HepG2 (cell line): ENCODE results near the gene STOML1. TPM values are rescaled to one million over a fixed set of nuclear protein-coding genes. Genes with fewer than 3 reads are reported as not detected.

ENCODE experiments used
- ISL2 ChIP-seq: sonication (generic); formaldehyde crosslinking; IDR thresholded peaks from 2 replicates; pipeline ENCODE4 v1.5.0; 2020; ENCODE audit warnings: missing genetic modification reagents
- NFE2L1 ChIP-seq: sonication (generic); formaldehyde crosslinking; IDR thresholded peaks from 2 replicates; pipeline ENCODE4 v1.4.0; 2020; ENCODE audit warnings: missing genetic modification reagents, mild to moderate bottlenecking, borderline replicate concordance
- SMAD1 ChIP-seq: sonication (generic); formaldehyde crosslinking; IDR thresholded peaks from 2 replicates; pipeline ENCODE4 v1.4.0; 2020; ENCODE audit warnings: missing genetic modification reagents, low read depth, mild to moderate bottlenecking, borderline replicate concordance
- SNAPC4 ChIP-seq: sonication (generic); formaldehyde crosslinking; IDR thresholded peaks from 2 replicates; pipeline ENCODE4 v1.4.0; 2020; ENCODE audit warnings: mild to moderate bottlenecking, missing genetic modification reagents
- SP4 ChIP-seq: sonication (generic); formaldehyde crosslinking; IDR thresholded peaks from 2 replicates; pipeline ENCODE4 v1.8.1; 2023; ENCODE audit warnings: mild to moderate bottlenecking, missing genetic modification reagents
- STAG1 ChIP-seq: sonication (generic); formaldehyde crosslinking; IDR thresholded peaks from 2 replicates; pipeline ENCODE4 v1.4.0; 2020; ENCODE audit warnings: missing genetic modification reagents
- ZBTB3 ChIP-seq: sonication (generic); formaldehyde crosslinking; IDR thresholded peaks from 2 replicates; pipeline ENCODE4 v1.4.0; 2020; ENCODE audit warnings: low read depth, mild to moderate bottlenecking, moderate library complexity, missing genetic modification reagents, borderline replicate concordance
- ZNF296 ChIP-seq: sonication (generic); formaldehyde crosslinking; conservative IDR thresholded peaks from 2 replicates; pipeline ENCODE4 v1.5.0; 2020; ENCODE audit warnings: mild to moderate bottlenecking, missing genetic modification reagents
- ZNF407 ChIP-seq: sonication (generic); formaldehyde crosslinking; IDR thresholded peaks from one replicate; pipeline ENCODE4 v1.5.1; 2020; ENCODE audit warnings: mild to moderate bottlenecking, missing genetic modification reagents; ENCODE audit errors: not compliant biosample characterization
- ZNF441 ChIP-seq: sonication (generic); formaldehyde crosslinking; IDR thresholded peaks from 2 replicates; pipeline ENCODE4 v1.7.0; 2021; ENCODE audit warnings: missing genetic modification reagents, borderline replicate concordance
- ZNF703 ChIP-seq: sonication (generic); formaldehyde crosslinking; IDR thresholded peaks from 2 replicates; pipeline ENCODE4 v1.5.1; 2020; ENCODE audit warnings: missing genetic modification reagents, mild to moderate bottlenecking, moderate library complexity, borderline replicate concordance
- ZNF761 ChIP-seq: sonication (generic); formaldehyde crosslinking; conservative IDR thresholded peaks from 2 replicates; pipeline ENCODE4 v1.4.0; 2020; ENCODE audit warnings: mild to moderate bottlenecking, missing genetic modification reagents
- ZNF841 ChIP-seq: sonication (generic); formaldehyde crosslinking; IDR thresholded peaks from 2 replicates; pipeline ENCODE4 v1.8.1; 2023; ENCODE audit warnings: missing genetic modification reagents, borderline replicate concordance
- ZNF879 ChIP-seq: sonication (generic); formaldehyde crosslinking; IDR thresholded peaks from 2 replicates; pipeline ENCODE4 v1.8.1; 2023; ENCODE audit warnings: missing genetic modification reagents
- ZNF891 ChIP-seq: sonication (generic); formaldehyde crosslinking; IDR thresholded peaks from 2 replicates; pipeline ENCODE4 v1.5.0; 2020; ENCODE audit warnings: mild to moderate bottlenecking, missing genetic modification reagents
- polyA plus RNA-seq, 8 experiments: library from polyadenylated mRNA; depleted of rRNA in 3 of 8; stranded (reverse) in 7 of 8; unstranded in 1 of 8; fragments of >200 nt; fragmentation: Illumina TruSeq in 4 of 8; extraction: Trizol in 4 of 8; gene quantifications; 2 replicates each; pipeline versions ENCODE4 v1.2.1 to v1.2.3, GENCODE V29; 2011 to 2016; ENCODE audit warnings: low read depth in 4 of 8, missing spikeins in 1 of 8, mixed read lengths in 1 of 8; ENCODE audit not compliant: insufficient read depth in 1 of 8
- total RNA-seq, 5 experiments: library from RNA; depleted of rRNA; stranded (reverse); fragments of >200 nt; fragmentation: Illumina TruSeq; extraction: Trizol; gene quantifications; 2 replicates each; pipeline ENCODE4 v1.2.3, GENCODE V29; 2016; ENCODE audit warnings: low read depth in 1 of 5
- TF ChIP-seq, protein P1 (sequence below): sonication (generic); formaldehyde crosslinking; IDR thresholded peaks from 2 replicates; pipeline ENCODE4 v1.4.0; 2020; ENCODE audit warnings: missing genetic modification reagents

STOML1 gene
- total and polyA plus RNA-seq, 2 of the 13 experiments (the other 11 are each of a cell fraction or from before 2014, with no cell fraction given), result 3.5 to 3.7 TPM

GRCh38 chr15:73947651-73948050, 44.4 kb downstream of the STOML1 start (continued):
- TF ChIP-seq ZNF407 (no peak), STAG1 (CRISPR knock-in tag) (no peak), NFE2L1 (CRISPR knock-in tag) (no peak), ZNF891 (CRISPR knock-in tag) (no peak), ZNF441 (CRISPR knock-in tag) (no peak), ZNF761 (CRISPR knock-in tag) (no peak), ZNF841 (no peak), ZBTB3 (CRISPR knock-in tag) (no peak), ZNF879 (no peak), SMAD1 (CRISPR knock-in tag) (no peak), SP4 (CRISPR knock-in tag) (no peak), ZNF703 (no peak), ZNF296 (CRISPR knock-in tag) (no peak), SNAPC4 (no peak), ISL2 (CRISPR knock-in tag) (no peak)
- TF ChIP-seq, protein P1, sequence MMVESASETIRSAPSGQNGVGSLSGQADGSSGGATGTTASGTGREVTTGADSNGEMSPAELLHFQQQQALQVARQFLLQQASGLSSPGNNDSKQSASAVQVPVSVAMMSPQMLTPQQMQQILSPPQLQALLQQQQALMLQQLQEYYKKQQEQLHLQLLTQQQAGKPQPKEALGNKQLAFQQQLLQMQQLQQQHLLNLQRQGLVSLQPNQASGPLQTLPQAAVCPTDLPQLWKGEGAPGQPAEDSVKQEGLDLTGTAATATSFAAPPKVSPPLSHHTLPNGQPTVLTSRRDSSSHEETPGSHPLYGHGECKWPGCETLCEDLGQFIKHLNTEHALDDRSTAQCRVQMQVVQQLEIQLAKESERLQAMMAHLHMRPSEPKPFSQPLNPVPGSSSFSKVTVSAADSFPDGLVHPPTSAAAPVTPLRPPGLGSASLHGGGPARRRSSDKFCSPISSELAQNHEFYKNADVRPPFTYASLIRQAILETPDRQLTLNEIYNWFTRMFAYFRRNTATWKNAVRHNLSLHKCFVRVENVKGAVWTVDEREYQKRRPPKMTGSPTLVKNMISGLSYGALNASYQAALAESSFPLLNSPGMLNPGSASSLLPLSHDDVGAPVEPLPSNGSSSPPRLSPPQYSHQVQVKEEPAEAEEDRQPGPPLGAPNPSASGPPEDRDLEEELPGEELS, result no peak
- TF ChIP-seq, all 625 proteins: peak for 0
